HG03108 (cell line): ENCODE data around the gene NCKIPSD.

Experiments
- ATAC-seq: cut with Tn5 transposase; IDR thresholded peaks from one replicate; pipeline ENCODE4 v1.9.1; 2021; ENCODE audit warnings: moderate library complexity; ENCODE audit not compliant: unreplicated experiment

NCKIPSD gene

GRCh38 chr3:48651771-48652170 is 33.9 kb downstream of the NCKIPSD start:
- ATAC-seq, result no peak

- ATAC-seq, result no peak
Measured at GRCh38 chr3:48650723-48651122, 35.0 kb downstream of the NCKIPSD start.

- no peak for ATAC-seq
Measured at GRCh38 chr3:48648188-48648850, 37.4 kb downstream of the NCKIPSD start.

GRCh38 chr3:48647714-48648113 is 38.0 kb downstream of the NCKIPSD start:
- ATAC-seq, result no peak

GRCh38 chr3:48644898-48645760 is 40.6 kb downstream of the NCKIPSD start:
- ATAC-seq, result no peak

- no peak for ATAC-seq
Measured at GRCh38 chr3:48642605-48643004, 43.1 kb downstream of the NCKIPSD start.

GRCh38 chr3:48641396-48641795 is 44.3 kb downstream of the NCKIPSD start:
- ATAC-seq, result no peak

GRCh38 chr3:48639944-48640606 is 45.6 kb downstream of the NCKIPSD start:
- ATAC-seq, result no peak

GRCh38 chr3:48637305-48637704 is 48.4 kb downstream of the NCKIPSD start:
- no peak for ATAC-seq

GRCh38 chr3:48636149-48636655 is 49.5 kb downstream of the NCKIPSD start:
- ATAC-seq, result no peak

GRCh38 chr3:48635222-48636021 is 50.3 kb downstream of the NCKIPSD start, which contains the start of gene SLC26A6:
TSS of gene SLC26A6 (minus strand) at chr3:48635461. CDS start at chr3:48635393, 68 bp downstream.
- peak; percentile 88 for ATAC-seq

- peak; percentile 5 for ATAC-seq
Measured at GRCh38 chr3:48634661-48635221, 51.0 kb downstream of the NCKIPSD start.

- ATAC-seq, result no peak
Measured at GRCh38 chr3:48633743-48634142, 52.0 kb downstream of the NCKIPSD start.

GRCh38 chr3:48633256-48633655 is 52.5 kb downstream of the NCKIPSD start:
- no peak for ATAC-seq

- no peak for ATAC-seq
Measured at GRCh38 chr3:48631516-48632448, 53.9 kb downstream of the NCKIPSD start.

GRCh38 chr3:48630833-48631232 is 54.9 kb downstream of the NCKIPSD start:
- no peak for ATAC-seq

GRCh38 chr3:48630407-48630806 is 55.3 kb downstream of the NCKIPSD start:
- ATAC-seq, result no peak

- ATAC-seq, result no peak
Measured at GRCh38 chr3:48629894-48630293, 55.8 kb downstream of the NCKIPSD start.
